Stimulated activated CD8-positive, alpha-beta memory T cell treated with anti-CD3 and anti-CD28 coated beads, Interleukin-15, amount 100 ng/mL, for 48 hours (primary cell): Measurements from ENCODE around the gene SSBP2.
"Not testable (repeated sequence)": the region's sequence is repeated elsewhere in the genome, so short reads cannot be mapped to it uniquely, and the experiment has no call there.

Experiments used
- DNase-seq, 2 donors: peaks; one replicate each; pipeline ENCODE4 v3.0.0-alpha.2; 2020; ENCODE audit warnings: low read depth in 2 of 2

Gene SSBP2

DNA sequence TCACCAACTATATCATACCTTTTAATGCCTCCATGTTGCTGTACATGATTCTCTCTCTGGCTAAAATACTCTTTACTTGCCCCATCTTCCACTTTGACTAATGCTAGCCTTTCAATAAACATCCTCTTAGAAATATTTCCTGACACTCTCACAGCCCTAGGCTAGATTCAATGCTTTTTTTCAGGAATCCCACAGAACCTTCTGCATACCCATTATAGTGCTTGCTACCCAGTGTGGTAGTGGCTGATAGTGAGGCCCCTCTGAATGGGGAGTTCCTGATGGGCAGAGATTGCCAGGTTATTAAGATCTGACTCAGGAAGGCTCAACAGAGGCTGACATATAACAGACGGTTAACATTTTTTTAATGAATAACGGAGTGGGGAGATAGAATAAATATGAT is 11.6 kb downstream of the SSBP2 start:
- no peak for DNase-seq

DNA sequence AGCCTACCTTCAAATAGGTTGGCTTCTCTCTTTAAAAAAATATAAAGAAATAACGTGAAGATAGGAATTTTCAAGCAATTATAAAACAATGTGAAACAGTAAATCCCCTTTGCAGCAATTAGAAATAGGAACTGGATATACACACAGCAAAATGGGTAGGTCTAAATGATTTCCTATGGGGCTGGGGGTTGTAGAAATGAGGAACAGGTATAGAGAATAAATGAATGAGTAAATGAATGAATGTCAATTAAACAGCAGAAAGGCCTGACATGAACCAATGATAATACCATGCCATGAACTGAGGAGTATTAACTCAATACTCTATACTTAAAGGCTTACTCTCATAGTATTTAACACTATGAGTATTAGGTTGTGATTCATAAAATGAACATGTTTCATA is 21.6 kb downstream of the SSBP2 start:
- no peak for DNase-seq

DNA sequence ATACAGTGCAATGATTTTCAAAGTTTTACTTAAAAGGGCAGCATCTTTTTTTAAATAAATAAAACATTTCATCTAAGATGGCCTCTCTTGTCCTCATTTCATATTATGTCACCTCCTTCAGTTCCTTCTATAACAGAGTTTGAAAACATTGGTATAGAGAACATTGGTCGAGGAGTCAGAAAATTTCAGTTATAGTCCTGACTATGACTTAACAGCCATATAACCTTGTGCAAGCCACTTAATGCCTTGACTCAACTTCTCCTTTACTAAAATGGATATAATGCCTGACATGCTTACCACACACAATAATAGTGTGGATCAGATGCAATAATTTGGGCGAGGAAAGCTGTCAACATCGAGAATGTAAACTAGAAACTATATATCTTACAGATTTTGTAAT is 22.6 kb downstream of the SSBP2 start:
- DNase-seq: no peak

DNA sequence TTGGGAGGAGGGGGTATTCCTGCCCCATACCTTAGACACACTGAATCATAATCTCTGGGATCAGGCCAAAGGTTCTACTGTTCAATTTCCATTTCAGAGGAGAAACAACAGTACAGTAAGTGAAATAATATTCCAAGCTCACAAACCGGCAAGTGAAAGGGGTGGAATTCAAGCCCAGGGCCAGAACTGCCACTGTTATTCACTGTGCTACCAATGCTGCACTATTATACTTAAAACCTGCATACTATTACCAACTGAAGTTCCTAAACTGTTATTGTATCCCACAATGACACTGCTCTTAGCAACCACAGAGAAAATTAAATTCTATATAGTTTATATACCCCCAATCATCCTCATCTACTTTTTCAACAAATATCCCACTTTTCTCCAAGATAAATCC is 24.6 kb downstream of the SSBP2 start:
- no peak for DNase-seq

DNA sequence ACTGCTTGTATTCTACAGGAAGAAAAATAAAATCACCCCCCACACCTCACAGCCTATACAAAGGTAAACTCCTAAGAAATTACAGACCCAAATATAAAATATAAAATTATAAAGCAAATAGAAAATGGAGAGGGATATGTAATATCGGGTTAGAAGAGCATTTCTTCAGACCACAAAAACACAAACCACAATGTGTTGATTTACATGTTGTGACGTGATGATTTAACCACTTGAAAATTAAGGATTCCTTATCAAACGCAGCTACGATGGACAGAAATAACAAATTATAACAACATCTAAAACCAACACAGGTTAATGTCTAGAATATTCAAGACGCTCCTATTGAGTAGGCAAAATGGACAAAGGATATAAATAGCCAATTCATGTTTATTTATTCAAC is 26.3 kb downstream of the SSBP2 start:
- DNase-seq: no peak

DNA sequence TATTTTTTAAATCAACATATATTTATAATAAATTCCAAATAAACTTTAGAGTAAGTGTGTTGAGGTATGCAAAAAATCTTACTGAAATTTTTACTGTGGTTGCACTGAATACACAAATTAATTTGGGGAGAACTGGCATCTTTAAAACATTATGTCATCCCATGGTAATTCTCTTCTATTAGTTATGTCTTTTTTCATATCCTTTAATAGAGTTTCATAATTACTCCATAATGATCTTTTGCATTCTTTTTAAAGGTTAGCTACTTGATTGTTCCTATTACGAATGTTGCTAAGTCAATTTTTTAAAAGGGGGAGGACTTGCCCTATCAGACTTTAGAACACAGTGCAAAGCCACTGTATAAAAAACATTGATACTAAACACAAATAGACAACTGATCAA is 26.8 kb downstream of the SSBP2 start:
- DNase-seq: no peak

DNA sequence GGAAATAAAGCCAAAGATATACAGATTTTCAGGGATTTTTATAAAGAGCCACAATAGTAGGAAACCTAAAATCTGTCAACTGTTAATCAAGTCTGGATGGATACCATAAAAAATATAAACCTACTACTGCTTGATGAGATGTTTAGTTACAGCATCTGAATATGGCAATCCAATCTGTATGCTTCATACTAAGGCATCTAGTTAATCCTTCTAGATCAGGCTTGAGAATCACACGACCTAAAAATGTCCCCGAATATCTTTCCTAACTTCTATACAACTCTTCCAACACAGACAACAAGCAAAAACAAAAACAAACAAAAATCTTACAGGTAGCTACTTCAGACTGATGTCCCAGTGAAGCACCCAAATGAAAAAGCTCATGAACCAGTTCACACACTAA is 29.8 kb downstream of the SSBP2 start:
- DNase-seq: no peak

DNA sequence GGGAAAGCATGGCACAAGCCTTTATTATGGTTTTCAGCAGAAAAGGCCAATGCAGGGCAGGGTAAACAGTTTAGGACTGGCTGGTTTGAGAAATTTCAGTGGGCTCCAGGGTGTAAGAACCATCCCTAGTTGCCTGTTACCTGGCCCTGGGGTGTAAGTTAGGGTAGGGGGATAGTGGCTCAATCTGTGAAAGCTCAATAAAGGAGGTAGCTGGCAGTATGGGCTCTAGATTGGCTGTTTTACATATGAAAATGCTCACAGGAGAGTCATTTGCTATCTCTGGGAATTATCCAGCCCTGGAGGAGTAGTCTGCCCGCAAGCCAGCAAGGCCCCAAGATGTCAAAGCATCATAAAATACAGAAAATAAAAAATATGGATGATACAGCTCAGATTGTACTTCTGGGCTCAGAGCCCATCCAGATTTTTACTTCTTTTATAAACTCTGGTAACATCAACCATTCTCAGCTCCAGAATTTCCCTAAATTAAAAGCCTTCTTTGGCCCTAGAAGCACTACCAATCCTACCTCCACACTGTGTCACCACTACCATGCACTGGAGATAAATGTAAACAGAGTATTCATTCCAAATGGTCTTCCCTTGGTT is 31.1 kb downstream of the SSBP2 start:
- DNase-seq: no peak

DNA sequence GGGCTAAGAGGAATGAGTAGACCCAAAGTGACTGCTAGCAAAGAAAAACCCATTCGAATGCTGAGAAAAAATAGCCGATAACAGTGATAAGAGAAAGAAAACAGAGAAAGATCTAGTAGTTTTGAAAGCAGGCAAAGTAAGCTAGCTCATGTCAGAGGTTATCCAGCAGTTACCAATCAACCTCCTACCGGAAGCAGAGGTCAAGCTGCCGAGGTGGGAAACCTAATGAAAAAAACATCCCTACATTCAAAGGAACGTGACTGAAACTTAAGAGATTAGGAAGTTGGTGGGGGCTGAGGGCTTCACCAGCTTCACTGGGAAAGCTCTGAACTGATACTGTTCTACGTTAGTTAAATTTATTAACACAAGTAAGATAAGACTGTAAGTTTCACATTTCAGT is 32.6 kb downstream of the SSBP2 start:
- DNase-seq: no peak

DNA sequence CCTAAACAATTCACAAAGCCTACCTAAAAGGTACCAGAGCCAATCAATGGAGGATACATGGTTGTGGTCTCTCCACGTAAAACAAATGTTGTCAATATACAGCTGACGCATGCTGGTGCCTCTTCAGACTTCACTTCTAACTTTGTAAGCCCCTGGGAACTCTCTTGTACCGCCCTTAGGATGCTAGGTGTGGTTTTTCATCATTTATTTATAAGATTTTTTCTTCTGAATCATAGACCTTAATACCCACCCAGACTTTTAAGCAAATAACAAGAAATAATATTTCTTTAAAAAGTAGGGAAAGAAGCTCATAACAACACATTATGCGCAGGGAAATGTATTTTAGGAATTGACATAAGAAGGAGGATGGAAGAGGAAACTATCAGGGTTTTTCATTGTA is 33.0 kb downstream of the SSBP2 start:
- no peak for DNase-seq

DNA sequence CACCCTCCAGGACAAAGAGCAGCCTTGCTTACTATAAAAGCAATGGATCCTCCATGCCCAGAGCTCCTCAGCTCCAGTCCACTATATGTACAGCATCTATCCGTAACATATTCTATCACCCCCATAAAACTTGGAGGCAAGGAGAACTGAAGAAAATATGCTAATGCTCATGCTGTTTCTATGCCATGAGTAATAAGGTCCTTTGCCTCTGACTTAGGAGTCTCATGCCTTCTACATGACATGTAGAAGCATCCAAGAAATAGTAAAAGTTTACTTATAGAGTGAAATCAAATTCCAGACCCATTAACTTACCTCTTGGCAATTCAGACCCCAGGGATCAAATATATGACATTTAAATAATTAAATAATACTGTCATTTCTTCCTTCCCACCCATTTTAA is 33.7 kb downstream of the SSBP2 start:
- no peak for DNase-seq

DNA sequence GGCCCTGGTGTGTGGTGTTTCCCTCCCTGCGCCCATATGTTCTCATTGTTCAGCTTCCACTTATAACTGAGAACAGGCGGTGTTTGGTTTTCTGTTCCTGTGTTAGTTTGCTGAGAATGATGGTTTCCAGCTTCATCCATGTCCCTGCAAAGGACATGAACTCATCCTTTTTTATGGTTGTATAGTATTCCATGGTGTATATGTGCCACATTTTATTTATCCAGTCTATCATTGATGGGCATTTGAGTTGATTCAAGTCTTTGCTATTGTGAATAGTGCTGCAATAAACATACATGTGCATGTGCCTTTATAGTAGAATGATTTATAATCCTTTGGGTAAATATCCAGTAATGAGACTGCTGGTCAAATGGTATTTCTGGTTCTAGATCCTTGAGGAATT is 36.8 kb downstream of the SSBP2 start:
- not testable (repeated sequence) for DNase-seq

DNA sequence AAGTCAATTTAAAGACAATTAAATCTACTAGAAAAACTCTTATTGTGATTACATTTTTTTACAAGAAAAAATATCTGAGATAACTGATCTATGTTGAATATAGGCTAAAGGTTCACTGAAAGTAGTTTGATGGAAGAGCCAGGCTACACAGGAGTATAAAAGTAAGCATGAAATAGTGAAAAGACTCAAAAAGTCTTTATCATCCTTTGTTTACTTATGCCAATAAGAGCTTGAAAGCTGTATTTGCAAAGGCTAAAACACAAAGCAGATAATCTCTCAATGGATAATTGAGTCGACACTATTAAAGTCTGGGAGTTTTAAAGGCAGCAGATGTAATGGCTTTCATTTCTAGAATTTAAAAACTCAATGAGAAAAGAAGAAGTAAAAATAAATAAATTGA is 42.0 kb downstream of the SSBP2 start:
- no peak for DNase-seq

DNA sequence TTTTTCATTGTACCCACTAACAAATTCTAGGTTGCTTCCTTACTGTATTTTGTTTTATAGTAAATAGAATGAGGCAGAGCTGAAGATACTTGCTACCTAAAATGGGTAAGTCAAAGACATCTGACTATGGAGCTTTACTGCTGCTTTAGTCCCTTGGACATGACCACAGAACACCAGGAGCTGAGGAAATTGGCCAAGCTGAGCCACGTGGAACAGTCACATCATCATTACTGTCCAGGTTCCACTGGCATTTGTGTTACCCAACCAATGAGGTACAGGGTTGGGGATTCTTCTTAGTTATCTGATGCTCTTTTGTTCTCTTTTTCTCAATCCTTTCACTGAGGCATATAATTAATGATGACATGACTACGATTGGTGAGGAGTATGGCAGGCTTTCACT is 47.1 kb downstream of the SSBP2 start:
- DNase-seq: no peak

DNA sequence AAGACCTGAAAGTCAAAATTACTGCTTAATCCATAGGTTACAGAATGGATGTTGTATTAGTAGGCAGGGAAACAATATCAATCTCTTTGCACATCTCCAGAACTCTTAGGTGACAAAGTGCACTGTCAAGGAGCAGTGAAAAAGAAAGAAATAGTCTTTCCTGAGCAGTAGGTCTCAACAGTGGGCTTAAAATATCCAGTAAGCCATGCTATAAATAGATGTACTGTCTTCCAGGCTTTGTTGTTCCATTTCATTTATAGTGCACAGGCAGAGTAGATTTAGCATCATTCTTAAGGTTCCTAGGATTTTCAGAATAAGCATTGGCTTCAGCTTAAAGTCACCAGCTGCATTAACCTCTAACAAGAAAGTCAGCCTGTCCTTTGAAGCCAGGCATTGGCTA is 50.7 kb downstream of the SSBP2 start:
- no peak for DNase-seq

DNA sequence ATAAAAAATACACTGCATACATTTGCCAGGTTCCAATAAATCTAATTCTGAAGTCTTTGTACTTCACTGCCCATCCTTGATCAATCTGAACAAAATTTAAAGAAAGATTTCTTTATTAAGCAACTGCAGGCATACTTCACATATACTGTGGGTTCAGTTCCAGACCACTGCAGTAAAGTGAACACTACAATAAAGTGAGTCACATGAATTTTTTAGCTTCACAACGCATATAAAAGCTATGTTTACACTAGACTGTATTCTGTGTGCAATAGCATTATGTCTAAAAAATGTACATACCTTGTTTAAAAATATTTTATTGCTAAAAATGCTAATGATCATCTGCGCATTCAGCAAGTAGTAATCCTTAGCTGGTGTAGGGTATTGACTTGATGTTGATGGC is 52.1 kb downstream of the SSBP2 start:
- DNase-seq: no peak

DNA sequence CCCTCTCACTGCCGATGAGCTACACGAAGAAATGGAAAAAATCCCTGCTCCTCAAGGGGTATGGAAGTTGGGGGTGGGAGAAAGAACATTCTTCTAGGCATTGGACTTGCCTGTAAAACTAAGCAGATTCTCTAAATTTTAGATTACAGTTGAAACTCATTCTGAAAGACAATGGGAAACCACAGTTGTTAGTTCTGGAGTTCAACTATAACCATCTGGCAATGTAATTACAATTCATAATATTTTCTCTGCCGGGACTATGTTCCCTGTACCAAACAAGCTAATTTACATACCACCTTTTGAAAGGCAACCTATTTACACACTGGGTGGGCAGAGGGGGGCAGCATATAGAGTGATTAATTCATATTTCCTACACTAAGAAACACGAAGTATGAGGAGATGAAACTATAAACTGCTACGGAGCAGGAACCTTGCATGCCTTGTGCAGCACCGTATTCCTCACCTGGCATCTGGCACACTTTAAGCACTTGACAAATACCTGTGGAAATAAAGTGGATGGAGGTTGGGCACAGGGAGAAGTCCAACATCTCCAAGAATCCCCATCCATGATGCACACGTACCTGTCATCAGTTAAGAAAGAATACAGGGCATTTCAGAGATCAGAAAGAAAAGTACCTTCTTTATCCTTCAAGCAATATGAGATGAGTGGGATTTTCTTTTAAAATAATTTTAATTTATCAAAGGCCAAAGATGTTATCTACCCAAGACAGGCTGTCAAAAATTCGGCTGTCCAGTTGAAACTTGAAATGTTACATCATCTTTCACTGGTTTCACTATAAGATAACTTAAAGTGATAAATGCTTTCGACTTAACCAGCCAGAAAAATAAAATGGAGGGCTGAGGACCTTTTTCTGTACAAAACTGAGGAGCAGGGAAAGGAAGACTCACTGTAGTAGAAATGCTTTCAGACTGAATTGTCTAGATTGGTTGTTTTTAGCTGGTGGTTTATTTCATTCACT is 54.2 kb downstream of the SSBP2 start:
- DNase-seq: no peak

DNA sequence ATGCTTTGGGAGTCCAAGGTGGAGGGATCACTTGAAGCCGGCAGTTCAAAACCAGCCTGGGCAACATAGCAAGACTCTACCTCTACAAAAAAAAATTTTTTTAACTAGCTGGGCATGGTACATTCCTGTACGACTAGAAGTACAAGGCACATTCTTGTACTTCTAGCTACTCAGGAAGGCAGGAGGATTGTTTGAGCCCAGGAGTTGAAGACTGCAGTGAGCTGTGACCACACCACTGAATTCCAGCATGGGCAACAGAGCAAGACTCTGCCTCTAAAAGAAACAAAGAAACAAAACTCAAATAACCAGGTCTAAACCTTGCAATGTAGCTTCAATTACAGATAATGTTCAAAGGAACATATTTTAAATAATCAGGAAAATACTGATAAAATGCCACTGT is 56.2 kb downstream of the SSBP2 start:
- no peak for DNase-seq

DNA sequence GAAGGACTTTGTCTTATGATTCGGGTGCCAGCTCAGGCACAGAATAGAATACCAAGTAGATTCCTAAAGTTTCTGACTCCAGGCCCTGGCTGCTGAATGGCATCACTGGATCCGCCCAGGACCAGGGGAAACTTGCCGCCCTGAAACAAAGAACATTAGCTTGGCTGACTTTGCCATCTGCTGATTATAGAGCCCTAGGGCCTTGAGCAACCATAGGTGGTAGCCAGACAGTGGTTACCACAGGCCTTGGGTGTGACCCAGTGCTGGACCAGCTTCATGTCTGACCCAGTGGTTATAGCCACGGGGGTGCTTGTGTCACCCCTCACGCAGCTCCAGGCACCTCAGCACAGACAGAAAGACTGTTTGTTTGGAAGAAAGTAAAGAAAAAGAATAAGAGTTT is 62.7 kb downstream of the SSBP2 start:
- no peak for DNase-seq

DNA sequence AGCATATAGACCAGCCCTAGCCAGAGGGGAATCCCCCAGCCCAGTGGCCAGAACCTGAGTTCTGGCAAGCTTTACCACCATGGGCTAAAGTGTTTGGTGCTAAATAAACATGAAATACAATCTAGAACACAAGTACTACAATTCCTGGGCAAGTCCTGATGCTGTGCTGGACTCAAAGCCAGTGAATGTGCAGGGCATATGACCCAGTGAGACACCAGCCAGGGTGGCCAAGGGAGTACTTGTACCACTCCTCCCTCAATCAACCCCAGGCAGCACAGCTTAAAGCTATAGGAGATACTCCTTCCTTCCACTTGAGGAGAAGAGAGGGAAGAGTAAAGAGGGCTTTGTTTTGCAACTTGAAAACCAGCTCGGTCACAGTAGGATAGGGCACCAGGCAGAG is 63.6 kb downstream of the SSBP2 start:
- no peak for DNase-seq

DNA sequence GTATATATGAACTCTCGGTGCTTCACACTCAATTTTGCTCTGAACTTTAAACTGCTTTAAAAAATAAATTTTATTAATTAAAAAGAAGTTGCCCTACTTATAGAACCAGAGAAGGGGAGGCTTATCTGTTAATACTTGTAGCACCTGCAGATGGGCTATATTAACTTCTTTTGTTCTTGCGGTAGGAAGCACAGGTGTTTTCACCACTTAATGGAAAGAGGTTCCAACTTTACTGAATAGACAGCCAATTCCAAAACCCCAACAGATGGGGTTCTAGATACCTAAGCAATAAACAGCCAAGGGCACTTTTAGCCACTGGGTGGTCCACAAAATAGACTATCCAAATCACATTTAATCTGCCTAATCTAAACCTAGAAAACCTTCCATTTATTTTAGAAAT is 65.4 kb downstream of the SSBP2 start:
- no peak for DNase-seq

DNA sequence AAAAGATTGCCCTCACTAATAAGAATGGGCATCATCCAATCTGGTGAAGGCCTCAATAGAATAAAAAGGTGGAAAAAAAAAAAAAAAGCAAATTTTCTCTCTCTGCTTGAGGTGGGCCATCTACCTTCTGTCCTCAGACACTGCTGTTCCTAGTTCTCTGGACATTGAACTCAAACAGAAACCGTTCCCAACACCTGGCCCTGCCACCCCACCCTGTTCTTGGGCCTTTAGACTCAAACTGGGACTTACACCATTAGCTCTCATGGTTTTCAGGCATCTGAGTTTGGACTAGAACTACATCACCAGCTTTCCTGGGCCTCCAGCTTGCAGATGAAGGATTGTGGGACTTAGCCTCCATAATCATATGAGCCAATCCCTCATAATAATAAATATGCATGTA is 71.0 kb downstream of the SSBP2 start:
- no peak for DNase-seq

DNA sequence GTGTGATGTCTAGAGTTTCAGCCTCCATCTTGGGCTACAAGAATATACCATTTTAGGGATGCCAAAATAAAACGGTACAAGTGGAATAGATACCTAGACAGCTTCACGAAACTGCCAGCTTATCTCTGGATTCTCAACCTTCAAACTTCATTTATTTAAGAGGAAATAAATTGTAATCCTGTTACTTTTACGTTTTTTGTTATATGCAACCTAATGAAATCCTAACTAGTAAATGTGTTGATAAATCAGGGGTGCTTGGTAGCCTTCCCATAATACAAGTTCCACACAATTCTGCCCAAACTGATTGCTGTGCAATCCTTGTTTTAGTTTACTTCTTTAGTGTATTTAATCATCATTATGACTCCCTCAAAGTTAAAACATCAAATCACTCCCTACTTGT is 75.5 kb downstream of the SSBP2 start:
- no peak for DNase-seq

DNA sequence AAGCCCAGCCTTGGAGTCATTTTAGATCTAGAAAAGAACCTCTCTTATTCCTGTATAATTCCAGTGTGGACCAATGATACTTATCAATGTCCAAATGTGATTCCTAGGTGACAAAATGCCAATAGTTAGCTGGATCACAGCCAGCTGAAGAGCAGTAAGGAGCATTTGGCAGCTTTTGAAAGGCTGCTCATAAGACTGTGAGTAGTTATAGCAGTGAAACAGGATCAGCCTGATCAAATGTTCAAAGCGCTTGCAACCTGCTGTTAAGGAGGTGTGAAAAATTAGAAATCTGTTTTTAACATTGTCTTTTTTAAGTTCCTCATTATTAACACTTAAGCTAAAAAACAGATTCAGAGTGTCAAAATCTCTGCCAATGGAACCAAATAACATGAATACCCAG is 85.1 kb downstream of the SSBP2 start:
- no peak for DNase-seq
